Measurements from ENCODE around the gene MGST1.

DNA sequence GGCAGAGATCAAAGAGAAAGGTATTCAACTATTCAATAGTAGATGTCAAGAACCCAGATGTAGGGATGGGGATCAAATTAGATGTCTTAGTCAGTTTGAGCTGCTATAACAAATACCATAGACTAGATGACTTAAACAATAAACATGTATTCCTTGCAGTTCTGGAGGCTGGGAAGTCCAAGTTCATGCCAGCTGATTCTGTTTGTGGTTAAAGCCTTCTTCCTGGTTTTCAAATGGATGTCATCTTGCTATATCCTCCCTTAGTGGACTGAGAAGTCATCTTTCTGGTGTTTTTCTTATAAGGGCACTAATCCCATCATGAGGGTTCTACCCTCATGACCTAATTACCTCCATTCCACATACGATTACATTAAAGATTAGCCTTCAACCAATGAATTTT lies 19.5 kb upstream of the MGST1 start:
- TF ChIP-seq TAF1 (IDR thresholded peaks at IDR 0.05; ENCODE audit: low read depth, low read length) (no peak), POLR2A (IDR thresholded peaks at IDR 0.05; ENCODE audit: low read depth, low read length) (no peak), POLR2AphosphoS5 (IDR thresholded peaks at IDR 0.05; ENCODE audit: low read depth, low read length) (no peak)

All from GM12891 (cell line).